ENCODE data around the gene TACC3.

TACC3 gene

DNA sequence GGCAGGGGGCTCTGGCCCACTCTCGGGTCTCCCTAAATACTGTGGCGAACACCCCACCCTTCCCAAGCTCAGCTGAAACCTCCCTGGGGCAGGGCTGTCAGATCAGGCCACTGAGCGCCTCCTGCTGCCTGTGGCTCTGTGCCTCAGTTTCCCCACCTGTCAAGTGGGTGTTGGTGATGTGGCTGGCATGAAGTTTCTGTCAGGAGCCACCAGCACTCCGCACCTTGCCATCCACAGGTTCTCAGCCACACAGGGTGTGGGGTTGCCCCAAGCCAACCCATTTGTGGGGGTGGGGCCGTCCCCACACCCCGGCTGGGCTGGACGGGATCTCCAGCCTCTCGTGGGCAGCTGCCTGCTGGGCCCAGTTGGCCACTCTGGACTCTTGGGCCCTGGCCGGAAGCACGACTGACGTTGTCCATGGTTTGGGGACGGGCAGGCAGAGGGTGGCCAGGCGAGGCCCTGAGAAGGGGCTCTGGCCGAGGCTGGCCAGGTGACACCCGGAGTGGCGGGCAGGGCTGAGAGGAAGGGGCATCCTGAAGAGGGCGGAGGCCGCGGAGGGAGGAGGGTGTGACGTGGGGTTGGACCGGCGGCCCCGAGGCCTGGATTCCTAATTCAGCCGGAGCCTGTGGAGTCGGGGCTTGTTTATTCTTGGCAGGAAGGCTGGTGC lies 66.2 kb downstream of the TACC3 start:
- CTCF ChIA-PET: interaction anchor here (1.7 to 1.8 kb wide), 2 partner anchors 10 to 40 kb away, joined by 4 to 5 read pairs; no protein-coding TSS in a partner anchor
- H3K4me1 ChIP-seq (ENCODE audit: control insufficient read depth, insufficient read depth, low read length): no peaks in the 10 kb centered on the region
- TF ChIP-seq OSR2 (tag by site-specific recombination; IDR thresholded peaks at IDR 0.05) (no peak), ZNF140 (tag by site-specific recombination; IDR thresholded peaks at IDR 0.05) (no peak), KLF1 (tag by site-specific recombination; IDR thresholded peaks at IDR 0.05) (peak; percentile 45), MEIS1 (CRISPR knock-in tag; IDR thresholded peaks at IDR 0.05; ENCODE audit: borderline replicate concordance) (no peak), ZFP3 (tag by site-specific recombination; IDR thresholded peaks at IDR 0.05; ENCODE audit: low read depth) (no peak), ZNF433 (tag by site-specific recombination; IDR thresholded peaks at IDR 0.05; ENCODE audit: low read depth) (no peak), ZNF423 (tag by site-specific recombination; IDR thresholded peaks at IDR 0.05) (no peak), ZNF747 (tag by site-specific recombination; IDR thresholded peaks at IDR 0.05) (no peak), TCF7L2 (IDR thresholded peaks at IDR 0.05; ENCODE audit: borderline replicate concordance, low read depth, low read length) (no peak), ZBTB48 (tag by site-specific recombination; IDR thresholded peaks at IDR 0.05) (no peak), SCRT1 (tag by site-specific recombination; IDR thresholded peaks at IDR 0.05; ENCODE audit: borderline replicate concordance) (no peak), ZNF19 (tag by site-specific recombination; IDR thresholded peaks at IDR 0.05; ENCODE audit: low read depth) (no peak), ZBTB8A (tag by site-specific recombination; IDR thresholded peaks at IDR 0.05) (0 out of 2 replicates have a peak, but pooled peaks have one; percentile 7)
- TF ChIP-seq, protein P1, sequence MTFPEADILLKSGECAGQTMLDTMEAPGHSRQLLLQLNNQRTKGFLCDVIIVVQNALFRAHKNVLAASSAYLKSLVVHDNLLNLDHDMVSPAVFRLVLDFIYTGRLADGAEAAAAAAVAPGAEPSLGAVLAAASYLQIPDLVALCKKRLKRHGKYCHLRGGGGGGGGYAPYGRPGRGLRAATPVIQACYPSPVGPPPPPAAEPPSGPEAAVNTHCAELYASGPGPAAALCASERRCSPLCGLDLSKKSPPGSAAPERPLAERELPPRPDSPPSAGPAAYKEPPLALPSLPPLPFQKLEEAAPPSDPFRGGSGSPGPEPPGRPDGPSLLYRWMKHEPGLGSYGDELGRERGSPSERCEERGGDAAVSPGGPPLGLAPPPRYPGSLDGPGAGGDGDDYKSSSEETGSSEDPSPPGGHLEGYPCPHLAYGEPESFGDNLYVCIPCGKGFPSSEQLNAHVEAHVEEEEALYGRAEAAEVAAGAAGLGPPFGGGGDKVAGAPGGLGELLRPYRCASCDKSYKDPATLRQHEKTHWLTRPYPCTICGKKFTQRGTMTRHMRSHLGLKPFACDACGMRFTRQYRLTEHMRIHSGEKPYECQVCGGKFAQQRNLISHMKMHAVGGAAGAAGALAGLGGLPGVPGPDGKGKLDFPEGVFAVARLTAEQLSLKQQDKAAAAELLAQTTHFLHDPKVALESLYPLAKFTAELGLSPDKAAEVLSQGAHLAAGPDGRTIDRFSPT (tag by site-specific recombination; IDR thresholded peaks at IDR 0.05): no peak
- TF ChIP-seq, protein P2, sequence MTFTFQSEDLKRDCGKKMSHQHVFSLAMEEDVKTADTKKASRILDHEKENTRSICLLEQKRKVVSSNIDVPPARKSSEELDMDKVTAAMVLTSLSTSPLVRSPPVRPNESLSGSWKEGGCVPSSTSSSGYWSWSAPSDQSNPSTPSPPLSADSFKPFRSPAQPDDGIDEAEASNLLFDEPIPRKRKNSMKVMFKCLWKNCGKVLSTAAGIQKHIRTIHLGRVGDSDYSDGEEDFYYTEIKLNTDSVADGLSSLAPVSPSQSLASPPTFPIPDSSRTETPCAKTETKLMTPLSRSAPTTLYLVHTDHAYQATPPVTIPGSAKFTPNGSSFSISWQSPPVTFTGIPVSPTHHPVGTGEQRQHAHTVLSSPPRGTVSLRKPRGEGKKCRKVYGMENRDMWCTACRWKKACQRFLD (tag by site-specific recombination; IDR thresholded peaks at IDR 0.05): no peak
- TF ChIP-seq, protein P3, sequence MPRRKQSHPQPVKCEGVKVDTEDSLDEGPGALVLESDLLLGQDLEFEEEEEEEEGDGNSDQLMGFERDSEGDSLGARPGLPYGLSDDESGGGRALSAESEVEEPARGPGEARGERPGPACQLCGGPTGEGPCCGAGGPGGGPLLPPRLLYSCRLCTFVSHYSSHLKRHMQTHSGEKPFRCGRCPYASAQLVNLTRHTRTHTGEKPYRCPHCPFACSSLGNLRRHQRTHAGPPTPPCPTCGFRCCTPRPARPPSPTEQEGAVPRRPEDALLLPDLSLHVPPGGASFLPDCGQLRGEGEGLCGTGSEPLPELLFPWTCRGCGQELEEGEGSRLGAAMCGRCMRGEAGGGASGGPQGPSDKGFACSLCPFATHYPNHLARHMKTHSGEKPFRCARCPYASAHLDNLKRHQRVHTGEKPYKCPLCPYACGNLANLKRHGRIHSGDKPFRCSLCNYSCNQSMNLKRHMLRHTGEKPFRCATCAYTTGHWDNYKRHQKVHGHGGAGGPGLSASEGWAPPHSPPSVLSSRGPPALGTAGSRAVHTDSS (tag by site-specific recombination; IDR thresholded peaks at IDR 0.05): no peak
- TF ChIP-seq, protein P4, sequence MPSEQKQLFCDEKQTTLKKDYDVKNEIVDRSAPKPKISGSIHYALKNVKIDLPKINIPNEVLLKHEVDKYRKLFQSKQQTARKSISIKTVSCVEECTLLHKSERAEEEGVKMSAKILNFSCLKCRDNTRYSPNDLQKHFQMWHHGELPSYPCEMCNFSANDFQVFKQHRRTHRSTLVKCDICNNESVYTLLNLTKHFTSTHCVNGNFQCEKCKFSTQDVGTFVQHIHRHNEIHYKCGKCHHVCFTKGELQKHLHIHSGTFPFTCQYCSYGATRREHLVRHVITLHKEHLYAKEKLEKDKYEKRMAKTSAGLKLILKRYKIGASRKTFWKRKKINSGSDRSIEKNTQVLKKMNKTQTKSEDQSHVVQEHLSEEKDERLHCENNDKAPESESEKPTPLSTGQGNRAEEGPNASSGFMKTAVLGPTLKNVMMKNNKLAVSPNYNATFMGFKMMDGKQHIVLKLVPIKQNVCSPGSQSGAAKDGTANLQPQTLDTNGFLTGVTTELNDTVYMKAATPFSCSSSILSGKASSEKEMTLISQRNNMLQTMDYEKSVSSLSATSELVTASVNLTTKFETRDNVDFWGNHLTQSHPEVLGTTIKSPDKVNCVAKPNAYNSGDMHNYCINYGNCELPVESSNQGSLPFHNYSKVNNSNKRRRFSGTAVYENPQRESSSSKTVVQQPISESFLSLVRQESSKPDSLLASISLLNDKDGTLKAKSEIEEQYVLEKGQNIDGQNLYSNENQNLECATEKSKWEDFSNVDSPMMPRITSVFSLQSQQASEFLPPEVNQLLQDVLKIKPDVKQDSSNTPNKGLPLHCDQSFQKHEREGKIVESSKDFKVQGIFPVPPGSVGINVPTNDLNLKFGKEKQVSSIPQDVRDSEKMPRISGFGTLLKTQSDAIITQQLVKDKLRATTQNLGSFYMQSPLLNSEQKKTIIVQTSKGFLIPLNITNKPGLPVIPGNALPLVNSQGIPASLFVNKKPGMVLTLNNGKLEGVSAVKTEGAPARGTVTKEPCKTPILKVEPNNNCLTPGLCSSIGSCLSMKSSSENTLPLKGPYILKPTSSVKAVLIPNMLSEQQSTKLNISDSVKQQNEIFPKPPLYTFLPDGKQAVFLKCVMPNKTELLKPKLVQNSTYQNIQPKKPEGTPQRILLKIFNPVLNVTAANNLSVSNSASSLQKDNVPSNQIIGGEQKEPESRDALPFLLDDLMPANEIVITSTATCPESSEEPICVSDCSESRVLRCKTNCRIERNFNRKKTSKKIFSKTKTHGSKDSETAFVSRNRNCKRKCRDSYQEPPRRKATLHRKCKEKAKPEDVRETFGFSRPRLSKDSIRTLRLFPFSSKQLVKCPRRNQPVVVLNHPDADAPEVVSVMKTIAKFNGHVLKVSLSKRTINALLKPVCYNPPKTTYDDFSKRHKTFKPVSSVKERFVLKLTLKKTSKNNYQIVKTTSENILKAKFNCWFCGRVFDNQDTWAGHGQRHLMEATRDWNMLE (tag by site-specific recombination; conservative IDR thresholded peaks at IDR 0.05; ENCODE audit: low read depth): no peak
- POLR2A ChIA-PET: no interaction called here
- H3K9me3 ChIP-seq (ENCODE audit: control insufficient read depth, insufficient read depth, low read depth, low read length): no peaks in the 10 kb centered on the region
- no peak overlapping the region for H3K27ac ChIP-seq (ENCODE audit: extremely low read depth, low read depth, low read length)
- H3K36me3 ChIP-seq (ENCODE audit: control insufficient read depth in 2 of 2, insufficient read depth in 1 of 2, low read length in 2 of 2): no peaks in the 10 kb centered on the region
- no peak overlapping the region for H3K4me3 ChIP-seq (ENCODE audit: low read depth, low read length)

All from HEK293 (cell line).